LNCaP clone FGC (cell line): ENCODE results near the gene SDK2.

Source experiments
- DNase-seq: peaks from one replicate; pipeline ENCODE4 v3.0.0-alpha.2; 2011; ENCODE audit warnings: low read depth
- H3K4me3 ChIP-seq: 2 replicates; pipeline ENCODE4 v1.5.1; 2011; ENCODE audit warnings: mild to moderate bottlenecking, low read depth, low read length, control low read depth
- CTCF ChIP-seq: IDR thresholded peaks from 2 replicates; pipeline ENCODE4 v1.5.1; 2012; ENCODE audit warnings: mild to moderate bottlenecking; ENCODE audit not compliant: control insufficient read depth, insufficient read depth; ENCODE audit errors: extremely low read depth

Gene SDK2

GRCh38 chr17:73613271-73614233, 30.7 kb downstream of the SDK2 start:
- no peak for TF ChIP-seq CTCF
- no peak overlapping the region for H3K4me3 ChIP-seq
- DNase-seq = no peak

GRCh38 chr17:73612031-73612472, 32.2 kb downstream of the SDK2 start:
- DNase-seq = no peak
- no peak overlapping the region for H3K4me3 ChIP-seq
- TF ChIP-seq CTCF = no peak

GRCh38 chr17:73611630-73612029, 32.6 kb downstream of the SDK2 start:
- TF ChIP-seq CTCF = no peak
- DNase-seq = no peak
- H3K4me3 ChIP-seq = no peak overlapping the region

- no peak overlapping the region for H3K4me3 ChIP-seq
- no peak for DNase-seq
- TF ChIP-seq CTCF = no peak
Measured at GRCh38 chr17:73610331-73610911, 33.8 kb downstream of the SDK2 start.

- no peak for TF ChIP-seq CTCF
- no peak for DNase-seq
- no peak overlapping the region for H3K4me3 ChIP-seq
Measured at GRCh38 chr17:73609758-73610157, 34.5 kb downstream of the SDK2 start.

GRCh38 chr17:73609060-73609459, 35.2 kb downstream of the SDK2 start:
- no peak overlapping the region for H3K4me3 ChIP-seq
- no peak for DNase-seq
- no peak for TF ChIP-seq CTCF
